GM08714 (cell line): Measurements from ENCODE around the gene ZNF552.
"Not testable (repeated sequence)": the region's sequence is repeated elsewhere in the genome, so short reads cannot be mapped to it uniquely, and the experiment has no call there.

Experiments used
- H3K4me3 ChIP-seq: fragments of 200-500 bp; sonication (Bioruptor generic); 2 replicates; pipeline ENCODE4 v1.5.1; 2014; ENCODE audit warnings: mild to moderate bottlenecking, low read length, inconsistent platforms
- ZNF274 ChIP-seq: IDR thresholded peaks from 2 replicates; pipeline ENCODE4 v1.6.1; 2012; ENCODE audit warnings: mild to moderate bottlenecking, low read depth, low read length

ZNF552 gene

DNA sequence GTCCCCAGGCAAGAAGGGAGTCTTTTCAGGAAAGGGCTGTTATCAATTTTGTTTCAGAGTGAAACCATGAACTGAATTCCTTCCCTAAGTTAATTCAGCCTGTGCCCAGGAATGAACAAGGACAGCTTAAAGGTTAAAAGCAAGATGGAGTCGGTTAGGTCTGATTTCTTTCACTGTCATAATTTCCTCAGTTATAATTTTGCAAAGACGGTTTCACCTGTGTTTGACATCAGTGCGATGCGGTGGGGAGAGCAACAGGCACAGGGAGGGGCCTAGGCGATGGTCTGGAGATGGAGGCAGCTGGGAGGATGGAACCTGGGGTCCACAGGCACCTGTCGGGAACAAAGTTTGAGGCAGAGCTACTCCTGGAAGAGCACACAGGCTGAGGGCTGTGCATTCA lies 5.9 kb upstream of the ZNF552 start:
- TF ChIP-seq ZNF274 = no peak
- H3K4me3 ChIP-seq = peak overlapping the region; percentile 96

DNA sequence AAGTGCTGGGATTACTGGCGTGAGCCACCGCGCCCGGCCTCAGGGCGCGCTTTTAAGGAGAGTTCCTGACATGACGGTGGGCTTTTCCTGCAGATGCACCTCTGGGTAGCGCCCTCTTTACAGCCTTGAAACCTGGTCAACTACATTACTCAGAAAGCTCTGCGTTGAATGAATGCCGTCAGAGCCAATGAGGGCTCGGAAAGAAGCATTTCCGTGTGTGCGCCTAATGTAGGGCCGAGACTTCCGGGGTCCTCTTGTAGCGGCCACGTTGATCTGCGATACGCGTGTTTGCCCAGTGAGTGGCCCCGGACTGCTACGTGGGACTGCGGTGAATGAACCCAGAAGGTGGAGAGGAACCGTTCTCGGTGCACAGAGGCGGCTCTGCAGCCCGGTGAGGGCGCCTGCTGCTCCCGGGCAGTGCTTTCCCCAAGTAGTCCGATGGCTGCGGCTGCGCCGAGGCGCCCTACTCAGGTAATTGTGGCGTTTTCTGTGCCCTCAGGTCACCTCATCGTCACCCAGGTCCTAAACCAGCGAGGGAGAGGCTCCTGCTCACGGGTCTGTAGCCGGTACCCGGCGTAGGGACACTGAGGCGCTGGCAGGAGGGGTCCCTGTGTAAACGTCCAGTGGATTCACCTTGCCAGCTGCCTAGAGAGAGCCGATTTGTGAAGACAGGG lies 4.9 kb upstream of the ZNF552 start:
- peak overlapping the region; percentile 96 for H3K4me3 ChIP-seq
- TF ChIP-seq ZNF274 = no peak

DNA sequence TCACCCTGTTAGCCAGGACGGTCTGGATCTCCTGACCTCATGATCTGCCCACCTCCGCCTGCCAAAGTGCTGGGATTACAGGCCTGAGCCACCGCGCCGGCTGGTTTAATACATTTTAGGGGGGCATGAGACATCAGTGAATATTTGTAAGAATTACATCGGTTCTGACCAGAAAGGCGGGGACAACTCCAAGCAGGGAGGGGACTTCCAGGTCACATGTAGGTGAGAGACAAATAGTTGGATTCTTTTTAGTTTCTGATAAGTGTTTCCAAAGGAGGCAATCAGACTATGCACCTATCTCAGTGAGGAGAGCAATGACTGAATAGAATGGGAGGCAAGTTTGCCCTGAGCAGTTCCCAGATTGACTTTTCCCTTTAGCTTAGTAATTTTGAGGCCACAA lies 3.7 kb upstream of the ZNF552 start:
- TF ChIP-seq ZNF274 = no peak
- H3K4me3 ChIP-seq = no peak overlapping the region

DNA sequence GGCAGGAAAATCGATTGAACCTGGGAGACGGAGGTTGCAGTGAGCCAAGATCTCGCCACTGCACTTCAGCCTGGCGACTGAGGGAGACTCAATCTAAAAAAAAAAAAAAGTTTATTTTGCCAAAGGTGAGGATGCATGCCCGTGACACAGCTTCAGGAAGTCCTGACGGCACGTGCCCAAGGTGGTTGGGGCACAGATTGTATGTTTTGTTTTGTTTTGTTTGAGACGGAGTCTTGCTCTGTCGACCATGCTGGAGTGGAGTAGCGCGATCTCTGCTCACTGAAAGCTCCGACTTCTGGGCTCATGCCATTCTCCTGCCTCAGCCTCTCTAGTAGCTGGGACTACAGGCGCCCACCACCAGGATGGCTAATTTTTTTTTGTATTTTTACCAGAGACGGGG lies 3.3 kb upstream of the ZNF552 start:
- H3K4me3 ChIP-seq = no peak overlapping the region
- no peak for TF ChIP-seq ZNF274

DNA sequence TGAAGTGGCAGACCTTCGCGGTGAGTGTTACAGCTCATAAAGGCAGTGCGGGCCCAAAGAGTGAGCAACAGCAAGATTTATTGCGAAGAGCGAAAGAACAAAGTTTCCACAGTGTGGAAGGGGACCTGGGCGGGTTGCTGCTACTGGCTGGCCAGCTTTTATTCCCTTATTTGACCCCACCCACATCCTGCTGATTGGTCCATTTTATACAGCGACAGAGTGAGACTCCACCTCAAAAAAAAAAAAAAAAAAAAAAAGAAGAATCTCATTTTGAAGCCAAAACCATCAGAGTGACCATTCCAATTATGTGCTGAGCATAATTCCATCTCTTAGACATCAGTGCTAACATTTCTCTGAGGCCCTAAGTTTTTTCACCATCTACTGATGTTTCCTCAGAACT lies 1.9 kb upstream of the ZNF552 start:
- no peak overlapping the region for H3K4me3 ChIP-seq
- no peak for TF ChIP-seq ZNF274

DNA sequence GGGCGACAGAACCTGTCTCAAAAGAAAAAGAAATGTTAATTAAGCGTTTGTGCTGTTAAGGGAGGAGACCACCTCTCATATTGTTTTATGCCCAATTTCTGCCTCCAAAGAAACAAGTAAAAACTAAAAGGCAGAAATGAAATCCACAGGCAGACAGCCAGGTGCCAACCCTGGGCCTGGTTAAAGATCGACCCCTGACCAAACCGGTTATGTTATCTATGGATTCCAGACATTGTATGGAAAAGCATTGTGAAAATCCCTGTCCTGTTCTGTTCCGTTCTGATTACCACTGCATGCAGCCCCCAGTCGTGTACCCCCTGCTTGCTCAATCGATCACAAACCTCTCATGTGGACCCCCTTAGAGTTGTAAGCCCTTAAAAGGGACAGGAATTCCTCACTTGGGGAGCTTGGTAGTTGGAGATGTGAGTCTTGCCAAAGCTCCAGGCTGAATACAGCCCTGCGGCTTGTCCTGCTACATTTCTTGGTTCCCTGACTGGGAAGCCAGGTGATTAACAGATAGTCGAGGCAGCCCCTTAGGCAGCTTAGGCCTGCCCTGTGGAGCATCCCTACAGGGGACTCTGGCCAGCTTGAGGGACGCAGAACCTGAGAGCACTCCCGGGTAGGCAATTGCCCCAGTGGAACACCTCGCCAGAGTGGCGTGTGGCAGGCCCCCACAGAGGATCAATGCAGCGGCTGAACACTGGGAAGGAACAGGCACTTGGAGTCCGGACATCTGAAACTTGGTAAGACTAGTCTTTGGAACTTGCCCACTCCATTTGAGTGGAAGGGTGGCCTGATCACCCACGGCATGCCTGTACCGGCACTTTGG lies 748 bp upstream of the ZNF552 start:
- TF ChIP-seq ZNF274 = no peak
- H3K4me3 ChIP-seq = no peak overlapping the region; the same call in 1 of the 2 replicates

DNA sequence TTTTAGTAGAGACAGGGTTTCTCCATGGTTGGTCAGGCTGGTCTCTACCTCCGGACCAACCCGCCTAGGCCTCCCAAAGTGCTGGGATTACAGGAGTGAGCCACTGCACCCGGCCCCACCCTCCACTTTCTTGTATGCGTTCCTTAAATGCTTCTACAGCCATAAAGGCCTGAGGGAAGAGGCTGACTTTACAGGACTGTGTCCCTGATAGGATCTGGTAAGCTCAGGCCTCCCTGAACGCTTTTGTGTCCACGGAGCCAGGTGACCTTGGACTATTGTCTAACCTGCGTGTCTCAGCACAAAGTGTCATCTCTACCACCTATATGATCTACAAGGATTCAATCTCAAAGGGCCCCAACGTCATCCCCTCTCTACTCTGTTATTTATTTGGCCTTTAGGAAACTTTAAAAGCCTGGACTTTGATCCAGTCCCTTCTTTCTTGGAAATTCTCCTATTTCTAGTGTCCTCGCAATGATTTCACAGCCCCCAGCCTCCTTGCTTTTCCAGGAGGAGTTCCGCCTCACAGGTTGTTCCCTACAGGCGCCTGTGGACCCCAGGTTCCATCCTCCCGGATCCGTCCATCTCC lies 701 bp downstream of the ZNF552 start:
- no peak for TF ChIP-seq ZNF274
- H3K4me3 ChIP-seq = peak overlapping the region; percentile 80

DNA sequence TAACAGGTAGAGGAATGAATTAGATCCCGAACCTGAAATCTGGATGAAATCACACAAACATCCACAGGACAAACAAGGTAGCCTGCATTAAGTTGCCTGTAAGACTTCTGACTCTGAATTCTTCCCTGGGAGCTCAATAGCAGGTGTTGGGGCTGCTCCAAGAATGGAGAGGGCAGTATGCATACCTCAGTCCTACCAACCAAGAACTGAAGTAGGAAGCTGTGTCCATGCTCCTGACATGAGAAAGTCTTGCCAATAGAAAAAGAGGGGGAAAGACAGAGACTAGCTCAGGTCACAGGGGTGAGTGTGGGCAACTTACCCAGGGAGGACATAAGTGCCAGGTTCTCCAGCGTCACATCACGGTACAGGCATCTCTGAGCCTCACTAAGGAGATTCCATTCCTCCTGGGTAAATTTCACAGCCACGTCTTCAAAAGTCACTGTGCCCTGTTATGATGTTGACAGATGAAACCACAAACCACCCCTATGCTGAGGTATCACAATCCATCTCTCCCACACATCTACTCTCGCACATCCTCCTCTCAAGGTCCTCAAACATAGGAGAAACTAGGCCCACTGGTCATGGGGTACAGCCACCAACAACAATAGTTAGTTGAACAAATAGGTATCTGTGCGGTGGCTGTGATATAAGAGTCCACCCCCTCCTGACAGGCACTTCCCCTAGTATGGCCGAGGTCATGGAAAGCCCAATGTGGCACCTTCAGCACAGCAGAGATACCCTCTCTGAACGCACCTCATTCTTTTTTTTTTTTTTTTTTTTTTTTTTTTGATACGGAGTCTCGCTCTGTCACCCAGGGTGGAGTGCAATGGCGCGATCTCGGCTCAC lies 1.5 kb downstream of the ZNF552 start:
- H3K4me3 ChIP-seq = peak overlapping the region; percentile 80; the same call in 1 of the 2 replicates

DNA sequence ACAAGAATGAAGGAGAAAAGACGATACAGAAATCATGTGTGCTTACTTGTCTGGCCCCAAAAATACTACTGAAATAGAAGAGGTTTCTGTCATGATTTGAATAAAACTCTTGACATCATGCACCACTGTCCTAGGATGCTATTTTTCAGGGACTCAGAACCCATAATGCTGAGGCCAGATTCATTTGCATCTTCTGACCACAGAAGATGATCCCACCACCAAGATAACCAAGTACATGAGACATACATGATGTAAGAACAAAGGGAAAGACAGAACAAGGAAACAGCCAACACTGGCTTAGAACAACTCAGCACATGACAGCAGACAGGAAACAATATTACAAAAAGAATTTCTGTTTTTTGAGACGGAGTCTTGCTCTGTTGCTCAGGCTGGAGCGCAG lies 2.5 kb downstream of the ZNF552 start:
- H3K4me3 ChIP-seq = no peak overlapping the region; the same call in 1 of the 2 replicates
- no peak for TF ChIP-seq ZNF274

DNA sequence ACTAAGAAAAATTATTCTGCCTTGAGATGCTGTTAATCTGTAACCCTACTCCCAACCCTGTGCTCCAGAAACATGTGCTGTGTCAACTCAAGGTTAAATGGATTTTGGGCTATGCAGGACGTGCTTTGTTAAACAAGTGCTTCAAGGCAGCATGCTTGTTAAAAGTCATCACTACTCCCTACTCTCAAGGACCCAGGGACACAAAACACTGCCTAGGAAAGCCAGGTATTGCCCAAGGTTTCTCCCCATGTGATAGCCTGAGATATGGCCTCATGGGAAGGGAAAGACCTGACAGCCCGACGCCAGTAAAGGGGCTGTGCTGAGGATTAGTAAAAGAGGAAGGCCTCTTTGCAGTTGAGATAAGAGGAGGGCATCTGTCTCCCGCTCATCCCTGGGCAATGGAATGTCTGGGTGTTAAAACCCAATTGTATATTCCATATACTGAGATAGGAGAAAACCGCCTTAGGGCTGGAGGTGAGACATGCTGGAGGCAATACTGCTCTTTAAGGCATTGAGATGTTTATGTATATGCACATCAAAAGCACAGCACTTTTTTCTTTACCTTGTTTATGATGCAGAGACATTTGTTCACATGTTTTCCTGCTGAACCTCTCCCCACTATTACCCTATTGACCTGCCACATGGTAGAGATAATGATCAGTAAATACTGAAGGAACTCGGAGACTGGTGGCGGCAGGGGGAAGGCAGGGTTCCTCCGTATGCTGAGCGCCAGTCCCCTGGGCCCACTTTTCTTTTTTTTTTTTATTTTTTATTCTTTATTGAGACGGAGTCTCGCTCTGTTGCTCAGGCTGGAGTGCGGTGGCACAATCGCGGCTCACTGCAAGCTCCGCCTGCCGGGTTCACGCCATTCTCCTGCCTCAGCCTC lies 4.1 kb downstream of the ZNF552 start:
- H3K4me3 ChIP-seq = not testable (repeated sequence)

DNA sequence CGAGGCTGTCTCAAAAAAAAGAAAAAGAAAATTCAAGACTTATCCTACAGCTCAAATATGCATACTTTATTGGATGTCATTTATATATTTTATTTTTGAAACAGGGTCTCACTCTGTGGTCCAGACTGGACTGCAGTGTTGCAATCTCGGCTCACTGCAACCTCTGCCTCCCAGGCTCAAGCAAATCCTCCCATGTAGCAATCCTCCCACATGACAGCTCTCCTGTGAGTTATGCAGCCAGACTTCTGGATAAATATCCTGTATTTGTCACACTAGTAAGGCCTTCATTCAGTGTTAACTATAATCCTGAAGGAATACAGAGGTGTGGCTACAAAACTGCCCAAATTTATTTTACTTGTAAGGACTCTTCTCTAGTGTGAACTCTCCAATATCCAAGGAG lies 7.2 kb downstream of the ZNF552 start:
- no peak overlapping the region for H3K4me3 ChIP-seq
- TF ChIP-seq ZNF274 = no peak

DNA sequence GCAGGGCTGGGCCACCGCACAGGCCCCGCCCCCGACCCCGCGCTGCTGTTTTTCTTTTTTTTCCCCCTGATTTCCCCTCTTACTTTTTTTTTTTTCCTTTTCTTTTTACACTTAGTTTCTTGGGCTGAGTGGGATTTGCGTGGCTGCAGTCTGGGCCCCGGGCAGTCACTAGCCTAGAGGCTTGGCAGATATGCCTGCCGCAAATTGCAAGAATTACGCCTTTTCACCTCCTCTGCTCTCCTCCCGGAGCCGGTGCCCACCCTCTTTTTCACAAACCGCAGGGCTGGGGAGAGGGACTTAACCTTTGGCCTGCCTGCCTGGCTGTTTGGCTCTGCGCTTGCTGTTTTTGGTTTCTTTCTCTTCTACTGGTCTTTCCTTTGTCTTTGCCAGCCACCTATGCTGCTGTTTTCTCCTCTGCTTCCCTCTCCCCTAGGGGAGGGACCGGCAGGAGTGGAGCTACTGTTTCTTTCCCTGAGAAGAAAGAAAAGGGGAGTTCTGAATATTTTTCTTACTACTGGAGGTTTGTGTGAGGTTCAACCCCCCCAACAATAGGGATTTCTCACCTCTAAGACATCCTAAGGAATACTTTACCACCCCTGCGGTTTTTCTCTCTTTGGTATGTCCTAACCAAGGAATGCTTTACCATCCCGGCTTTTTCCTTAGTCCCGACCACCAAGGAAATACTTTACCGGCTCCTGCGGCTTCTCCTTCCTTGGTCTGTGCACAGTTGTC lies 11.0 kb downstream of the ZNF552 start:
- no peak for TF ChIP-seq ZNF274
- H3K4me3 ChIP-seq = peak overlapping the region; percentile 52; the same call in 1 of the 2 replicates

DNA sequence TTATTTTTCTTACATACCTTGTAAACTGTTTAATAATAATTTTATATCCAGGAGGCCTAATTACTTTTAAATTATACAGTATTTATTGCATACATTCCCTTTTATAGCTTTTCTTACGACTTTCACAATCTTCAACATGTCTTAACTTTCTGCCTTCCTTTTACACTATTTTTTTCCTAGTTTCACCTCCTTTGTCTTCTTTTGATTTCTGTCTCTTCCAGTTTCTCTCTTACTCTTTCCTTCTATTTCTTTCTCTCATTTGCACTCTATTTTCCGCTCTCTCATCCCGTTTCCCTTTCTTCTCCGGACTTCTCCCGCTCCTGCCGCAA lies 11.5 kb downstream of the ZNF552 start:
- peak overlapping the region; percentile 52; the same call in 1 of the 2 replicates for H3K4me3 ChIP-seq
- no peak for TF ChIP-seq ZNF274
